ENCODE results near the gene CASP7. TPM values are rescaled to one million over a fixed set of nuclear protein-coding genes. Genes with fewer than 3 reads are reported as not detected.

CASP7 gene
- total RNA-seq, 2 donors from 2014 or later = 14.4 to 15.6 TPM

Small RNA genes within 50 kb of the gene (microRNA-seq; reads per million reads assigned to microRNA genes)
- not detected for gene MIR4483 (ENCODE audit: borderline microRNAs expressed)

Other genes starting within 250 kb of the CASP7 start
- 1 to 10 TPM in 1 of 2 donors, under 1 TPM in 1; 0.71 to 1.6 TPM for gene HABP2, start 126.9 kb upstream of the CASP7 start, total RNA-seq
- under 1 TPM; 0.09 to 0.11 TPM for gene NRAP, start 15.9 kb upstream of the CASP7 start, total RNA-seq
- gene PLEKHS1, start 71.8 kb downstream of the CASP7 start, total RNA-seq = not detected
- 10 to 100 TPM in 1 of 2 donors, 1 to 10 TPM in 1; 9.6 to 17.8 TPM for gene DCLRE1A, start 174.2 kb downstream of the CASP7 start, total RNA-seq
- gene NHLRC2, start 174.7 kb downstream of the CASP7 start, total RNA-seq = 10 to 100 TPM; 37.7 to 54.9 TPM

Data from endodermal cell (in vitro differentiated cells).